ENCODE measurements around the gene BHLHE41. TPM values are rescaled to one million over a fixed set of nuclear protein-coding genes. Genes with fewer than 3 reads are reported as not detected.

Gene BHLHE41
- total RNA-seq, 3 donors from 2014 or later = 0.05 to 0.28 TPM; not detected in 1

DNA sequence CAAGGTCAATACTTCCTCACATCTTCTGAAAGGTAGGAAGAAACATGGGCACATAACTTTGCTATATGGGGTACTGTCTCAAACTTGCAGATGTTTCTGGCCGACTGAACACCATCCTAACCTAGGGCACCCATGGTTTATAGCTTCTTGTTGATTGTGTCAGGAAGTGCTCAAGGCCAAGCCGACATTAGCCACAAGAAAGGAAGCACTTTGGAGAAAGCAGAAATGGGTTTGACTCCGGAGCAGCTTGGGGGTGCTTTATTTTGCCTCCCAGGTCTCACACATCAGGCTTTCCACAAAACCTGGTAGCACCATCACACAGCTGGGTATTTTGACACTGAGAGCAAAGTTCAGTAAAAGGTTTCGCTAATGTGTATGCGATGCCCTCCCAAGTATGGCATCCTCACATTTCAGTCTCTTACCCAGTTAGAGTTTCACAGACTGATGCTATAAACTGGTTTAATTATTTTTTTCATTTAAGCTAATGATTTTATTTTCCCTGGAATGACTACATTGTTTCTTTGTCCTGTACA is 25.2 kb upstream of the BHLHE41 start:
- no peak overlapping the region for H3K4me3 Mint-ChIP-seq
- H3K9me3 Mint-ChIP-seq = no peaks in the 10 kb centered on the region
- DNase-seq (no peak), ATAC-seq (no peak)
- H3K36me3 Mint-ChIP-seq (ENCODE audit: insufficient read depth) = no peaks in the 10 kb centered on the region
- peaks cover 16% of the 10 kb centered on the region for H3K27me3 Mint-ChIP-seq (ENCODE audit: low read depth)
- H3K4me1 Mint-ChIP-seq (ENCODE audit: low read depth) = no peaks in the 10 kb centered on the region

DNA sequence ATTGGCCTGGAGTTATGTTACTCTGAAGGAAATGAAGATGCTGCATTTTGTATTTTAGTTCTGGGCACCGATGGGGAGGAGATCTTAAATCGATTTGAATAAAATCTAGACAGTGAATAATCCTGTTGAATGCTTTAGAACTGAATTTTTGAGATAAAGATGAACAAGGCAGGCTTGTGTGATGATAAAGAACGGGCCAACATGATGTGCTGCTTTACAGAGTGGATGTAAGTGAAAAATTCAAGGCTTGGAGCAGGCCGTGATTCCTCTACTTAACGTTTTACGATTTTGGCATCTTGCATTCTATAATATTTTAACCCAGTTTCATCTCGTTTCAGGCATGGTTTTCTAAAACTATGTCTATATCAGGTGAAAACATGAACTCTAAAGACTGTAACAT is 23.5 kb upstream of the BHLHE41 start:
- Mint-ChIP-seq H3K27me3 (ENCODE audit: low read depth) (peaks cover 16% of the 10 kb centered on the region), H3K36me3 (ENCODE audit: insufficient read depth) (no peaks in the 10 kb centered on the region), H3K4me3 (no peak overlapping the region), H3K4me1 (ENCODE audit: low read depth) (no peaks in the 10 kb centered on the region), H3K9me3 (no peaks in the 10 kb centered on the region)
- ATAC-seq (no peak), DNase-seq (no peak)

DNA sequence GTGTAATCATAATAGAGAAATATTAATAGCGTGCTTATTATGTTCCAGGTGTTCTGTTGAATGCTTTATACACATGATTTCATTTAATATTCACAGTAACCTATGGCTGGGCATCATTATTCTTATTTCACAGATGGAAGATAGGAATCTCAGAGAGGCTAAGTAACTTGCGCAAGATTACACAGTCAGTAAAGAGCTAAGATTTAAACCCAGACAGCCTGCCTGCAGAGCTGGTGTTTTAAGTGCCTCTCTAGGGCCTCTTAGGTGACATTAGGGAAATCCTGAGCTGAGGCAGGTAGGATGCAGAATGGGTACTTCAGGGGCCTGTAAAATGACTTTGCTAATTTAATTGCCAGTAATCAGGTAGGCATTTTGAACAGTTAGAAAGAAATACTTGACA is 18.5 kb upstream of the BHLHE41 start:
- Mint-ChIP-seq H3K36me3 (ENCODE audit: insufficient read depth) (no peaks in the 10 kb centered on the region), H3K9me3 (no peaks in the 10 kb centered on the region), H3K4me1 (ENCODE audit: low read depth) (no peaks in the 10 kb centered on the region), H3K27me3 (ENCODE audit: low read depth) (peaks cover 4% of the 10 kb centered on the region), H3K4me3 (no peak overlapping the region)
- DNase-seq (no peak), ATAC-seq (no peak)

DNA sequence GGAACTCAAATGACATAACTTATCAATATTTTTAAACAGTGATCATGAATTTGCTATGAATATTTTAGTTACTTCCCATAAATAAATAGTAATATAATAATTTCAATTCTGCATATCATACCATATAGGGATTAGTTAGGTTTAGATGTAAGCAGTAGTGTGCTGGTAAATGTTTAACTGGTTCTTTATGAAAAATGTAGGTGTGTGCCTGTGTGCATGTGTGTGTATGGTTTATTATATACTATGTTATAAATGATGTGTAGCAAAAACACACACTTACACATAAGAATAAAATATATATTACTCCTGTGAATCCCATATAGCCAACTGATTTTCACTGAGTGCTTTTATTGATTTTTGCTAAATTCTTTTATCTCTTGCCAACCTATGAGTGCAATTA is 14.0 kb upstream of the BHLHE41 start:
- DNase-seq = no peak
- no peaks in the 10 kb centered on the region for H3K9me3 Mint-ChIP-seq
- H3K4me1 Mint-ChIP-seq (ENCODE audit: low read depth) = no peaks in the 10 kb centered on the region
- no peaks in the 10 kb centered on the region for H3K36me3 Mint-ChIP-seq (ENCODE audit: insufficient read depth)
- peaks cover 18% of the 10 kb centered on the region for H3K27me3 Mint-ChIP-seq (ENCODE audit: low read depth)
- no peak for ATAC-seq
- no peak overlapping the region for H3K4me3 Mint-ChIP-seq

DNA sequence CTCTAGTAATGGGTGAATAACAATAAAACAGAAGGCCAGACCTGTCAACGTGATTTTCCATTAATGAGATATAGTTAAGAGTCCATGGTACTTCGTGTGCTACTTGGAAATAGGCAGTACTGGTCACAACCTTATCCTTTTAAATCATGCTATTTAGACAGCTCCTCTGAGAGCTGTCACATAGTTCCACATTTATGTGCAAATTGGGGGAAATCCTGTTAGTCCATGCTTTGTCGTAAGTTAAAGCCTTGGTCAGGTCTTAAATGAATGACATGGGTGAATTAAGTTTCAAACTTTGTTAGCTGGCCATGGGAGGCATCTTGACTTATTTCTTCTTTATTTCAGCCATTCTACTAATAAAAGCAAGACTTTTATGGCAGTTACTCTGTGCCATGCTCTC is 11.9 kb upstream of the BHLHE41 start:
- no peaks in the 10 kb centered on the region for H3K9me3 Mint-ChIP-seq
- no peak for ATAC-seq
- H3K36me3 Mint-ChIP-seq (ENCODE audit: insufficient read depth) = no peaks in the 10 kb centered on the region
- H3K4me1 Mint-ChIP-seq (ENCODE audit: low read depth) = no peaks in the 10 kb centered on the region
- no peak overlapping the region for H3K4me3 Mint-ChIP-seq
- DNase-seq = no peak
- peaks cover 33% of the 10 kb centered on the region for H3K27me3 Mint-ChIP-seq (ENCODE audit: low read depth)

DNA sequence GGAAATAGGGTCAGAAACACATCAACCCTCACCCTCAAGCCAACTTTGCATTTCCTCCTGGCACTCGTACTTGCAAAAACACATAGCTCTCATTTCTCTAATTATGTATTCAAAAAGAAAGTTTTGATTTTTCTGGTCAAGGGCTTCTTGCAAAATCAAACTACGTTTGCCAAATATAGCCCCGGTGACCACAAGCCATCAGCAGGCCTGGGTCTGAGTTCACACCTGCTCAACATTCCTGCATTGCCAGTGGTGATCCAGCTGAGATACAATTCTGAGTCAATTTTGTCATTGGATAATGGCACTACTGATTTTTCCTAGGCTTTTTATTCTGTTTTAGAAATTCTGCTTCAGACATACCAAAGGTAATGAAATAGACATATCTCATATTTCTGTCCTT is 10.7 kb upstream of the BHLHE41 start:
- Mint-ChIP-seq H3K27me3 (ENCODE audit: low read depth) (peaks cover 39% of the 10 kb centered on the region), H3K9me3 (no peaks in the 10 kb centered on the region), H3K4me1 (ENCODE audit: low read depth) (no peaks in the 10 kb centered on the region), H3K4me3 (no peak overlapping the region), H3K36me3 (ENCODE audit: insufficient read depth) (no peaks in the 10 kb centered on the region)
- ATAC-seq (no peak), DNase-seq (no peak)

DNA sequence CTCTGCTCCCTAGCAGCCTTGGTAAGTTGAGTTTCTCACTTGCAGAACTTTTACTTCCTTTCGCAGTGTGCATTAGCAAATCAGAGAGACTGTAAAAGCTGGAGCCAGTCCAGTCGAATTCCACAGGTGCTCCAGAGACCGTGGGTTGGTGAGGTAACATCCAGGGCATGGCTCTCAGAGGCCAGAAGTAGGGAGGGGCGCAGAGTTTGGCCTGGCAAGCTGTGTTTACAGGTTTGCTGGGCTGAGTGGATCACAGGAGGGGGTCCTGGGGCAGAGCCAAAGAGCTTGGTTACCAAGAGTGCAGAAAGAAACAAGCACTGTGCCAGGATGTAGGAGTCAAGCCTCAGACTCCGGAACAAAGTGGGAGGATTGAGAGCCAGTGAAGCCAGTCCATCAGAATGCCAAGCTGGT is 10.2 kb upstream of the BHLHE41 start:
- Mint-ChIP-seq H3K9me3 (no peaks in the 10 kb centered on the region), H3K4me1 (ENCODE audit: low read depth) (no peaks in the 10 kb centered on the region), H3K36me3 (ENCODE audit: insufficient read depth) (no peaks in the 10 kb centered on the region), H3K4me3 (no peak overlapping the region), H3K27me3 (ENCODE audit: low read depth) (peaks cover 43% of the 10 kb centered on the region)
- DNase-seq = no peak
- ATAC-seq = no peak

DNA sequence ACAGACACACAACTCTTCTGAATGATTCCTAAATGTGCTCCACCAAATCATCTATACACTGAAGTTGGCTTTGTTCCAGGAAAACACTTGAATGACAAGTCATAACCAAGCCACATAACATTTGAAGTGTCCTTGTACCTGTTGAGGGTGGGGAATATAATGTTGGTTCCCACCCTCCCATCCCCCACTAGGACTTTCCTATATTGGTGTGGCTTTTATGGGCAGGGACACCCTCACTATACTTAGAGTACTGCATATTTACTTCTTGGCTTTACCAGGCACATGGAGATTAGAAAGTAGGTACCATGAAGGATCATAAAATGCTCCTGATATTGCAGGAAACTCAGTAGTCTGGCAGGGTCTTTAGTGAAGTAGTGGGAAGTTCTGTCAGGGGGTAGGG is 9.7 kb upstream of the BHLHE41 start:
- H3K27me3 Mint-ChIP-seq (ENCODE audit: low read depth) = peaks cover 48% of the 10 kb centered on the region
- H3K4me3 Mint-ChIP-seq = no peak overlapping the region
- H3K4me1 Mint-ChIP-seq (ENCODE audit: low read depth) = no peaks in the 10 kb centered on the region
- no peaks in the 10 kb centered on the region for H3K36me3 Mint-ChIP-seq (ENCODE audit: insufficient read depth)
- no peak for DNase-seq
- ATAC-seq = no peak
- H3K9me3 Mint-ChIP-seq = no peaks in the 10 kb centered on the region

DNA sequence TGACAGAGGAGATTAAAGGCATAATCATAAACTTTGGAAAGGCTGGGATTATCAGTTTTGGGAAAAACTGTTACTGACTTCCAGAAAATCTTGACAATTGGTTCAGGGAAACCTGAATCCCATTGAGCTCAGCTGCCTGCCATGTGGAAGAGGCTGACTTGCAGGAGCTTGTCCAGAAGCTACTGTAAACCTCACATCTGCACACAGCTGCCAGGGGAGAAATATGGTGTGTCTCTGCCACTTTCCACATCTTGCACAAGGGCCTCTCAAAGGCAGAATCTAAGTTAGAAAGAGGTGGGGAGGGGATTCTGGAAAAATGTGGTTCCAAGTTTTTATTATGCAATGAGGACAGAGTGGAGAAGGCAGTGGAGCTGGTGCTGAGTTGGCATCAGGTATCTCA is 8.7 kb upstream of the BHLHE41 start:
- no peaks in the 10 kb centered on the region for H3K9me3 Mint-ChIP-seq
- H3K27me3 Mint-ChIP-seq (ENCODE audit: low read depth) = peaks cover 57% of the 10 kb centered on the region
- no peaks in the 10 kb centered on the region for H3K36me3 Mint-ChIP-seq (ENCODE audit: insufficient read depth)
- no peaks in the 10 kb centered on the region for H3K4me1 Mint-ChIP-seq (ENCODE audit: low read depth)
- no peak overlapping the region for H3K4me3 Mint-ChIP-seq
- ATAC-seq (no peak), DNase-seq (no peak)

DNA sequence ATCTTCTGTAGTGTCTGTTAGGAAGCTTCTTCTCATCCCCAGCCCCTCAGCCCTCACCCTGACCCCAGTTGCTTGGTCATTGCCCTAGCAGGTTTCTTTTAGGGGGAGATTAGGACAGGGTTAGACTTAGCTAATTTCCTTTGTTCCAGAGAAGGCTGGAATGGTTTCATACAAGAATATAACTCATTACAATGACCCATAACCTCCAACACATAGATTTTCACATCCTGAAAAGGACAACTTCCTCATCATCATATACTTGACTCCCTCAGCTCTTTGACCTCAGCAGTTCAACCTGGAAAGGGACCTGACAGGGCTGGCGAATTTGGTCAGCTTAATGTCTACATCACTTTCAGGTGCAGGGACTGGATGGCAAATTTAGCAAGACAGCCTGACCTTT is 8.0 kb upstream of the BHLHE41 start:
- DNase-seq (no peak), ATAC-seq (no peak)
- H3K4me3 Mint-ChIP-seq = no peak overlapping the region
- H3K9me3 Mint-ChIP-seq = no peaks in the 10 kb centered on the region
- no peaks in the 10 kb centered on the region for H3K4me1 Mint-ChIP-seq (ENCODE audit: low read depth)
- peaks cover 63% of the 10 kb centered on the region for H3K27me3 Mint-ChIP-seq (ENCODE audit: low read depth)
- no peaks in the 10 kb centered on the region for H3K36me3 Mint-ChIP-seq (ENCODE audit: insufficient read depth)

DNA sequence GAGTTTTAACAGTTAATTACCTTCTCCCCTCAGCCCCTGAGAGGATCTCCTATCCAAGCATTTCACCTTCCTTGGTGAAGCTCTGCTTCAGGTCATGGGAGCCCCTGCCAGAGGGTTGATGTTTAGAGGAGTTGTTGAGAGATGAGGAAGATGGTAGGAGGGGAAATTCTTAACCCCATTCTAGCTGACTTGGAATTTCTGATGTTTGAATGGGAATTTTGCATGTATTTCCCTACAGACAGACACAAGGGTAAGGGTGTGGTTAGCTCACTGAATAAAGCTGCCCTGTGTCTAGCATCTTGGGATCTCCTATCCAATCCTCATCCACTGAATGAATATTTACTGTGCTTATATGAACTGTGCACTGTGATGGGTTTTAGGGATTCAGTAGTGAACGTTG is 7.1 kb upstream of the BHLHE41 start:
- Mint-ChIP-seq H3K27me3 (ENCODE audit: low read depth) (peaks cover 73% of the 10 kb centered on the region), H3K4me3 (no peak overlapping the region), H3K36me3 (ENCODE audit: insufficient read depth) (no peaks in the 10 kb centered on the region), H3K9me3 (no peaks in the 10 kb centered on the region), H3K4me1 (ENCODE audit: low read depth) (no peaks in the 10 kb centered on the region)
- ATAC-seq = no peak
- no peak for DNase-seq

DNA sequence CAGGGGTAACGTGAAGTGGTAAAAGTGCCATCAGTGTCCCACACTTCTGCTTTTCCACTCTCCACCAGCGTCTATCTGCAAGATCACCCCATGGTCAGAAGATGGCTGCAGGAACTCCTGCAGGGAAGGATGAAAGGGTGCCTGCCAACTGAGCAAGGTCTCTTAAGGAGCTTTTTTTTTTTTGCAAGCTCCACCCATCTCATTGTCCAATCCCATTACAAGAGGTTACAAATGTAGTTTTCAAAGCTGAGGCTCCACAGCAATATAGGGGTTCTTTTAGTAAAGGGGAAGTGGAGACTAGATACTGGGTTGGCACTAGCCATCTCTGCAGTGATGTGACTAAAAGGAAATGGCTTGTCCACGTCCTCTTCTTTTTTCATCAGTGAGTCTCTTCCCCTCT is 5.9 kb upstream of the BHLHE41 start:
- no peak for ATAC-seq

DNA sequence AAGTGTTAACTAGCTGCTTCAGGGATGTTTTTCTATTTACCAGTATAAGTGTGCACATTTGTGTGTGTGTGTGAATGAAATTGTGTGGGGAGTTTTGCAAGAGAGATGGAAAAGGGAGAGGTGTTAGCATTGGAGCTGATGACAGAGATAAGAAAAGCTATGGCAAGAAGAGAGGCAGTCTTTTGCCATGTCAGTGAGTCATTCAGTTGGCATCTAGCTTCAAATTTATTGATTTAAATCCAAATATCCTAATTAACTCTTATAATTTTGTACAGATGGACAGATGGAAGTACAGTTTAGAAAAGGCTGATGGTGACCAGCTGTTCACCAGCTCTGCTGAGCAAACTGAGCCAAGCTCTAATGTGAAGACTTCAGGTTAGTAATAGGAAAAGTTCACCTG is 3.3 kb upstream of the BHLHE41 start:
- Mint-ChIP-seq H3K36me3 (ENCODE audit: insufficient read depth) (no peaks in the 10 kb centered on the region), H3K9me3 (no peaks in the 10 kb centered on the region), H3K4me1 (ENCODE audit: low read depth) (peaks cover 19% of the 10 kb centered on the region), H3K27me3 (ENCODE audit: low read depth) (peaks cover 81% of the 10 kb centered on the region), H3K4me3 (no peak overlapping the region)
- DNase-seq (no peak), ATAC-seq (no peak)

More for the DNA sequence above, 5.9 kb upstream of the BHLHE41 start:
- Mint-ChIP-seq H3K4me3 (no peak overlapping the region), H3K4me1 (ENCODE audit: low read depth) (no peaks in the 10 kb centered on the region), H3K9me3 (no peaks in the 10 kb centered on the region), H3K36me3 (ENCODE audit: insufficient read depth) (no peaks in the 10 kb centered on the region), H3K27me3 (ENCODE audit: low read depth) (peaks cover 78% of the 10 kb centered on the region)
- DNase-seq = no peak

DNA sequence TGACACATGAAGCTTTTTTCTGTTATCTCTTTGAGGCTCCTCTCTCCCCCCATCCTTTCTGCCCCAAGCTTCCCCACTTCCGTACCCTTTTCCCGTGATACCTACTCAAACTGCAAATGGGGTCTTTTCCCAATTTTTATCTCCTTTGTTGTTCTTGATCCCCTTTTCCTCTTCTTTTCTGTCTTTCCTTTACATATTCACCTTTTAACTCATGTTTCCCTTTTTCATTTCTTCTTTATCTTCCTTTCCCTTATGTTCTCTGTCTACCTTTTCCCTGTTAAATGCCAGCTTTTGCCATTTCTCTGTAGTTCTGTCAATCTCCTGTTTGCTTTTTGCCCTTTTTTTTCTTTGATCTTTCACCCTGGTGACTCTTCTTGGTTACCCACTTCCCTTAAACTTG is 2.6 kb upstream of the BHLHE41 start:
- peaks cover 77% of the 10 kb centered on the region for H3K27me3 Mint-ChIP-seq (ENCODE audit: low read depth)
- H3K4me3 Mint-ChIP-seq = peak overlapping the region; percentile 7
- no peaks in the 10 kb centered on the region for H3K36me3 Mint-ChIP-seq (ENCODE audit: insufficient read depth)
- ATAC-seq (no peak), DNase-seq (no peak)
- H3K9me3 Mint-ChIP-seq = no peaks in the 10 kb centered on the region
- peaks cover 23% of the 10 kb centered on the region for H3K4me1 Mint-ChIP-seq (ENCODE audit: low read depth)

DNA sequence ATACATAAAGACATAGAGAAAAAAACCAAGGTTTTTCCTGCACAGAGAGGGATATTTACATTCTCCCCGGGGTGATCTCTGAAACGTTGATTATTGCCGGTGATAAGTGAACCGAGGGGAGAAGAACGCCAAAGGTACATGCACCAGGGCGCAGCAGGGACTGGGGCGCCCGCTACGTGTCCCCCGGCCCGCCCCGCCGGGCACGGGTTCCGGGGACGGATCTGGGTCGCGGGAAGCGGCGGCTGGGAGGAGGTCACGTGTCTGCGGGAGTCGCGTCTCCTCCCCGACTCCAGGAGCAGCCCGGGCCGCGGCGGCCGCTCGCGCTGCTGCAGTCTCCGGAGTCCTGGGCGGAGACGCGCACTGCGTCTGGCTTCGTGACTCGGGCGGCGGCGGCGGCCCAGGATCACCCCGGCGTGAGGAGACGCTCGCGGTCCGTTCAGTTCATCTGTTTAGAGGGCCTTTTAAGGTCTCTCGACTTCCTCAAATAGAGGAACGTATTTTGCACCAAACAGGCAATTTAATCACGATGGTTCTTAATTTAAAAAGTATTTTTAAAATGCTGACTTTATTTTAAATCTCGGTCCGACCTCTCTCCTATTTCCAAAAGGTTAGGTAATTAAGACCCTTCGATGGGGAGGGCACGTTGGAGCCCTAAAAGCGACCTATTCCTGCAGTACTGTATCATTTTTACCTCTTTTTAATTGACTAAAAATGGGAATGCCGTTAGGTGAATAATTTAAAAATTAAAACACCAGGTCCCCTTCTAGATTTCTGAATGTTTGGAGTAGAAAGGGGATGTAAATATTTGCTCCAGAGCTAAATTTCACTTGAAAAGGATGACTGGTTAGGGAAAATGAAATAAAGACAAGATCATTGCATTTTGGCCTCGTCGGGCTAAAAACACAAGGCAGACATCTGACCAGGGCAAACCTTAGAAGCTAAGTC is 1.8 kb upstream of the BHLHE41 start:
- Mint-ChIP-seq H3K4me3 (peak overlapping the region; percentile 76), H3K4me1 (ENCODE audit: low read depth) (peaks cover 26% of the 10 kb centered on the region), H3K9me3 (no peaks in the 10 kb centered on the region), H3K36me3 (ENCODE audit: insufficient read depth) (no peaks in the 10 kb centered on the region), H3K27me3 (ENCODE audit: low read depth) (peaks cover 78% of the 10 kb centered on the region)
- DNase-seq = no peak
- peak; percentile 42 to 51 for ATAC-seq
